ENCODE results near the gene KAT14.
"Not testable (repeated sequence)": the region's sequence is repeated elsewhere in the genome, so short reads cannot be mapped to it uniquely, and the experiment has no call there.

The KAT14 gene

GRCh38 chr20:18138639-18139583 is 1.2 kb downstream of the KAT14 start:
- in situ Hi-C loops (cut with HindIII; ENCODE audit: low pct_ligation_motif_present, low pct_unique_long_range_greater_than_20kb, low sequenced_read_pairs), result no loop called here
- DNase-seq, result no peak

GRCh38 chr20:18139832-18140231 is 2.2 kb downstream of the KAT14 start:
- in situ Hi-C loops (cut with HindIII; ENCODE audit: low pct_ligation_motif_present, low pct_unique_long_range_greater_than_20kb, low sequenced_read_pairs), result no loop called here

GRCh38 chr20:18144541-18145099 is 7.0 kb downstream of the KAT14 start:
- in situ Hi-C loops (cut with HindIII; ENCODE audit: low pct_ligation_motif_present, low pct_unique_long_range_greater_than_20kb, low sequenced_read_pairs), result no loop called here

More at GRCh38 chr20:18139832-18140231, 2.2 kb downstream of the KAT14 start:
- no peak for DNase-seq

GRCh38 chr20:18154342-18154741 is 16.7 kb downstream of the KAT14 start:
- DNase-seq, result no peak
- in situ Hi-C loops (cut with HindIII; ENCODE audit: low pct_ligation_motif_present, low pct_unique_long_range_greater_than_20kb, low sequenced_read_pairs), result no loop called here

More at GRCh38 chr20:18144541-18145099, 7.0 kb downstream of the KAT14 start:
- DNase-seq, result no peak

- in situ Hi-C loops (cut with HindIII; ENCODE audit: low pct_ligation_motif_present, low pct_unique_long_range_greater_than_20kb, low sequenced_read_pairs), result no loop called here
- DNase-seq, result no peak
Observed at GRCh38 chr20:18156045-18156444, 18.4 kb downstream of the KAT14 start.

- in situ Hi-C loops (cut with HindIII; ENCODE audit: low pct_ligation_motif_present, low pct_unique_long_range_greater_than_20kb, low sequenced_read_pairs), result no loop called here
- no peak for DNase-seq
Observed at GRCh38 chr20:18164356-18164755, 26.7 kb downstream of the KAT14 start.

- in situ Hi-C loops (cut with HindIII; ENCODE audit: low pct_ligation_motif_present, low pct_unique_long_range_greater_than_20kb, low sequenced_read_pairs), result no loop called here
- no peak for DNase-seq
Observed at GRCh38 chr20:18165553-18165952, 27.9 kb downstream of the KAT14 start.

- in situ Hi-C loops (cut with HindIII; ENCODE audit: low pct_ligation_motif_present, low pct_unique_long_range_greater_than_20kb, low sequenced_read_pairs), result no loop called here
- no peak for DNase-seq
Observed at GRCh38 chr20:18166241-18166881, 28.7 kb downstream of the KAT14 start.

GRCh38 chr20:18166950-18167349 is 29.3 kb downstream of the KAT14 start:
- in situ Hi-C loops (cut with HindIII; ENCODE audit: low pct_ligation_motif_present, low pct_unique_long_range_greater_than_20kb, low sequenced_read_pairs), result no loop called here

GRCh38 chr20:18172379-18172778 is 34.7 kb downstream of the KAT14 start:
- no peak for DNase-seq
- in situ Hi-C loops (cut with HindIII; ENCODE audit: low pct_ligation_motif_present, low pct_unique_long_range_greater_than_20kb, low sequenced_read_pairs), result no loop called here

More at GRCh38 chr20:18166950-18167349, 29.3 kb downstream of the KAT14 start:
- no peak for DNase-seq

- DNase-seq, result no peak
- in situ Hi-C loops (cut with HindIII; ENCODE audit: low pct_ligation_motif_present, low pct_unique_long_range_greater_than_20kb, low sequenced_read_pairs), result no loop called here
Observed at GRCh38 chr20:18174906-18175683, 37.4 kb downstream of the KAT14 start.

GRCh38 chr20:18176318-18176785 is 38.7 kb downstream of the KAT14 start:
- DNase-seq, result no peak
- in situ Hi-C loops (cut with HindIII; ENCODE audit: low pct_ligation_motif_present, low pct_unique_long_range_greater_than_20kb, low sequenced_read_pairs), result no loop called here

- DNase-seq; in situ Hi-C loops (cut with HindIII; ENCODE audit: low pct_ligation_motif_present, low pct_unique_long_range_greater_than_20kb, low sequenced_read_pairs): not testable (repeated sequence)
Observed at GRCh38 chr20:18180366-18180765, 42.7 kb downstream of the KAT14 start.

GRCh38 chr20:18180815-18181214 is 43.2 kb downstream of the KAT14 start:
- peak; percentile 22 for DNase-seq
- in situ Hi-C loops (cut with HindIII; ENCODE audit: low pct_ligation_motif_present, low pct_unique_long_range_greater_than_20kb, low sequenced_read_pairs), result no loop called here

GRCh38 chr20:18187020-18187419 is 49.4 kb downstream of the KAT14 start:
- in situ Hi-C loops (cut with HindIII; ENCODE audit: low pct_ligation_motif_present, low pct_unique_long_range_greater_than_20kb, low sequenced_read_pairs), result no loop called here
- no peak for DNase-seq

- in situ Hi-C loops (cut with HindIII; ENCODE audit: low pct_ligation_motif_present, low pct_unique_long_range_greater_than_20kb, low sequenced_read_pairs), result no loop called here
- DNase-seq, result no peak
Observed at GRCh38 chr20:18188434-18188833, 50.8 kb downstream of the KAT14 start.

GRCh38 chr20:18190338-18191233 is 52.9 kb downstream of the KAT14 start:
- DNase-seq, result no peak
- in situ Hi-C loops (cut with HindIII; ENCODE audit: low pct_ligation_motif_present, low pct_unique_long_range_greater_than_20kb, low sequenced_read_pairs), result no loop called here

GRCh38 chr20:18191306-18191705 is 53.6 kb downstream of the KAT14 start:
- DNase-seq, result no peak
- in situ Hi-C loops (cut with HindIII; ENCODE audit: low pct_ligation_motif_present, low pct_unique_long_range_greater_than_20kb, low sequenced_read_pairs), result no loop called here

Measured in ACHN (cell line).